Activated CD4-positive, alpha-beta T cell treated with anti-CD3 and anti-CD28 coated beads, Interleukin-10, Interleukin-2, amounts not matched to agents 100 ng/mL and 50 ng/mL, durations not matched to agents 16 hours and 8 hours (primary cell): ENCODE results near the gene GDPD1.
"Not testable (repeated sequence)": the region's sequence is repeated elsewhere in the genome, so short reads cannot be mapped to it uniquely, and the experiment has no call there.

Experiments
- DNase-seq: peaks from one replicate; pipeline ENCODE4 v3.0.0-alpha.2; 2020

Gene GDPD1

DNA sequence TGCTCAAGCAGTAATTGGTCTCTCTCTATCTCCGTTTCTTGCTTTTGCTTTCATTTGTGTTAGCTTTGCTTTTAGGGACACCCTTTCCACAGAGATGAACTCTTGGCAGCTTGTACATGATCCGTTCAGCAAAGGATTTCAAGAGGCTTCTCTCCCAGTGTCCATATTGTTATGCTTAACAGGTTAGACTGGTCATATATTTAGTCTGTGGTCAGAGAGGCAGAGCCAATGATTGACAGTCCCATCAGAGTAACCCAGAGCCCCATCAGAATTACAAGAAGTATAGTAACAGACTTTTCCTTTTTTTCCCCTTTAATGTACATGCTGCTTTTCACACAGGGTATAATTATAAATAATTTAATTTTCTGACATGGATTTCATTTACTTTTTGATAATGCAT lies 34.4 kb downstream of the GDPD1 start:
- no peak for DNase-seq

DNA sequence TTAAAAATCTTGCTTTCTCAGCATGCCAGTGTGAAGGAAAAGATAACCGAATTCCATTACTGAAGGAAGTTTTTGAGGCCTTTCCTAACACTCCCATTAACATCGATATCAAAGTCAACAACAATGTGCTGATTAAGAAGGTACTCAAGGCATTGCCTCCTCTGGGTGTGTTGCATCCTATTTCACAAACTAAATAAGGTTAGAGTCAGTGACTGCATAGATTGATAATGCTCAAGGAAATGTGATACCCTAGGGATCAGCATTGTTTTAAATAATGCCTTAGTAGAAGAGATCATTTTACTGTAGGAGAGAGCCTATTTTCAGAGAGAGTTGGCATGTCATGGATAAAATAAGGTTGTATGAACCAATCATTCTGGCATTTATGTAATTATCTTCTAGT lies 36.8 kb downstream of the GDPD1 start:
- no peak for DNase-seq

- no peak for DNase-seq
These were observed 40.4 kb downstream of the GDPD1 start for GRCh38 chr17:59260722-59261121.

- no peak for DNase-seq
These were observed 46.4 kb downstream of the GDPD1 start for GRCh38 chr17:59266745-59267144.

DNA sequence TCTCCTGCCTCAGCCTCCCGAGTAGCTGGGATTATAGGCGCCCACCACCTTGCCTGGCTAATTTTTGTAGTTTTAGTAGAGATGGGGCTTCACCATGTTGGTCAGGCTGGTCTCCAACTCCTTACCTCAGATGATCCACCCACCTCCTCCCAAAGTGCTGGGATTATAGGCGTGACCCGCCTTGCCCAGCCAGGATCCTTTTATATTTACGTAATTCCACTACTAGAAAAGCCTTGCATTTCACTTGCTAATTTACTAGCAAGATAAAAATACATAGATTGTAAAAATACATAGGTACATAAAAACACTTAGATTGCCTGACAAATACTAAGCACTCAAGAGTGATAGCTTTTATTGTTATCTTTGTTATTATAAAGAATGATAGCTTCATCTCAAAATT lies 47.5 kb downstream of the GDPD1 start:
- DNase-seq = no peak

- no peak for DNase-seq
These were observed 55.3 kb downstream of the GDPD1 start for GRCh38 chr17:59275618-59276017.

- DNase-seq = peak; percentile 1
These were observed 56.7 kb downstream of the GDPD1 start for GRCh38 chr17:59277031-59277430.

DNA sequence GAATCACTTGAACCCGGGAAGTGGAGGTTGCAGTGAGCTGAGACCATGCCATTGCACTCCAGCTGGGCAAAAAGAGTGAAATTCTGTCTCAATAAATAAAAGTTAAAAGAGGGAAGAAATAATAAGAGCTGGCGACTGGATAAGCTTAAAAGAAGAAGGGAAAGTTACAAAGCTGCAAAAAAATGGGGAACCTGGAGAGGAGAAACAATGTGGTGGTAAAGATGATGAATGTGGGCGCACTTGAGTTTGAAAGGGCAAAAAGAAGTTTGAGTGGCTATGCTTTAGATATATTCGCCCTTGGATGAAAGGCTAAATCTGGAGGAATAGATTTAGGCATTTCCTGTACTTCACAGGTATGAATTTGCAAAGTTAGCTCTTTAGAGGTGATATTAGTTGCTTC lies 58.1 kb downstream of the GDPD1 start:
- no peak for DNase-seq

- no peak for DNase-seq
These were observed 64.0 kb downstream of the GDPD1 start for GRCh38 chr17:59284317-59284716.

DNA sequence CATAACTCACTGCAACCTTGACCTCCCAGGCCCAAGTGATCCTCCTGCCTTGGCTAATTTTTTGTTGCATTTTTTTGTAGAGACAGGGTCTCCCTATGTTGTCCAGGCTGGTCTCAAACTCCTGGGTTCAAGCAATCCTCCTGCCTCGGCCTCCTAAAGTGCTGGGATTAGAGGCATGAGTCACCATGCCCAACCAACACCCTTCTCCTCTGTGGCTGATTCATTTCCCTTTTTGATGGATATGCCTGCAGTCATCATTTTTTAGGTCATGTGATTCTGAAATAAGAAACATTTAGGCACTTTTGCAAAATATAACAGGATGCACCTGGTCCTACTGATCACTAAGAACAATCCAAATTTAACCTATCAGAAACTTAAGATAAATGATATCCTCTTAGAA lies 67.1 kb downstream of the GDPD1 start:
- peak; percentile 35 for DNase-seq

GRCh38 chr17:59287891-59288290 lies 67.6 kb downstream of the GDPD1 start:
- DNase-seq = no peak

DNA sequence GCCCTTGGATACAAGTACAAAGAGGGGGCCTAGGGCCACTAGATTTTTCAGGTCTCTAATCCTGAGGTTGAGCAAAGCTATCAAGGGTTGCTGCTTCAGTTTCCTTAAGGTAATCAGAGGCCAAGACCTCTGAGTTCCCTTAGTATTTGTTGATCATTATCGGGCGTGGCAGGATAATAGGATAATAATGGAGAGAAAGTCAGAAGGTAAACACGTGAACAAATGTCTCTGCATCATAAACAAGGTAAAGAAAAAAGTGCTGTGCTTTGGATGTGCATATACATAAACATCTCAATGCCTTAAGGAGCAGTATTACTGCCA lies 69.6 kb downstream of the GDPD1 start:
- DNase-seq = no peak

GRCh38 chr17:59290302-59290998 lies 70.1 kb downstream of the GDPD1 start:
- DNase-seq = not testable (repeated sequence)

- no peak for DNase-seq
These were observed 71.8 kb downstream of the GDPD1 start for GRCh38 chr17:59292174-59292523.

GRCh38 chr17:59296190-59296589 lies 75.9 kb downstream of the GDPD1 start:
- no peak for DNase-seq

DNA sequence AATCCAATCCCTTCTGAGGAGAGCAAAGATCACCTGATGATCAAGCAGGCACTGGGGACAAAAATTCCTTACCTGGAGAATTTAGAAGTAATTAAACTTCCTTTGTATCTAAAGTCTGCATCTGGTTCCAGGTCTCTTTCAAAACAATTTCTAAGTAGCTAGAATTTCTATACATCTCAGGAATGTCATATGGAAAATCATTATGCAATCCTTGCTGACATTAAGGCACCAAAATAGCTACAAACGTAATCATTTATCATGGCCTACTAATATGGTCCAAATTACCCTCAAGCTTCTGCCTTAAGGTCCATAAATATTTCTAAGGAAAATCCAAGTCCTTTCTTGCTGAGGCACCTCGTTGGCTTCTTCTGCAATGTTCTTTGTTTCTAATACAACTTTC lies 78.2 kb downstream of the GDPD1 start:
- no peak for DNase-seq

DNA sequence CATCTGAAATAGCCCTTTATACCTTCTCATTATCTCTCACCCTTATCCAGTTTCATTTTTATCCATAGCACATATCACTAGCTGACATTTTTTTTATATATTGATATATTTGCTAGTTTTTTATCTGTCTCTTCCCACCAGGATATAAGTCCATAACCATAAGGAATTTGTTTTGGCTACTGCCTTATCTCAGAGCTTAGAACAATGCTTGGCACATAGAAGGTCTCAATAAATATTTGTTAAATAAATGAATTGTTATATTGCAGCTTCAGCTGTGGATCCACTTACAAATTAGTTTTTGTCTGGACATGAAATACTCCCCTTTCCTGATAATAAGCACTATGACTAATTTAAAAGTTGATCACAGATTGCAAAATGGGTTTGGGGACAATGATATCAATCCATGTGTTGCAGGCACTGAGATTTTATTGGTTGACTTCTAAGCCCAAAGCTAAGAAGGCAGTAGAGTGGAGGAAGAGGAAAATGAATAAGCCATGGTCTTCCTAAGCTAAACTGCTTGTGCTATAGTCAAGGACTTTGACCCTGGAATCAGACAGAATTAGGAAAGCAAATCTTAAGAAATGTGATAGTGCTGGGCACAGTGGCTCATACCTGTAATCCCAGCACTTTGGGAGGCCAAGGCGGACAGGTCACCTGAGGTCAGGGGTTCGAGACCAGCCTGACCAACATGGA lies 79.2 kb downstream of the GDPD1 start:
- no peak for DNase-seq

DNA sequence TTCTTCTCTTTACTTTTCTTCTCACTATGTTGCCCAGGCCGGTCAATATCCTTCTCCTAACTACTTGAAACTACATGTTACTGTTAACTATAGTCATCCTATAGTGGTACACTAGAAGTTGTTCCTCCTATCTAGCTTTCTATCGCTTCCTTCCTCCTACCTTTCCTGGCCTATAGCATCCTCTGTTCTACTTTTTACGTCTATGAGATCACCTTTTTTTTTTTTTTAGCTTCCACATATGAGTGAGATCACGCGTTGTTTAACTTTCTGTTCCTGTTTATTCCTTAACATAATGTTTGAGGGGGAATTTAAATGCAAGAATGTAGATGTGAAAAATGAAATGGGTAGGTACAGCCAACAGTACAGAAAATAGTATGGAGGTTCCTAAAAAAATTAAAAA lies 80.6 kb downstream of the GDPD1 start:
- no peak for DNase-seq

GRCh38 chr17:59304811-59305210 lies 84.5 kb downstream of the GDPD1 start:
- no peak for DNase-seq

- DNase-seq = no peak
These were observed 90.1 kb downstream of the GDPD1 start for GRCh38 chr17:59310263-59310920.

GRCh38 chr17:59311051-59311468 lies 90.7 kb downstream of the GDPD1 start:
- peak; percentile 85 for DNase-seq

- not testable (repeated sequence) for DNase-seq
These were observed 91.2 kb downstream of the GDPD1 start for GRCh38 chr17:59311521-59311920.

- DNase-seq = no peak
These were observed 95.6 kb downstream of the GDPD1 start for GRCh38 chr17:59315866-59316265.
